Vagina (tissue), 2 donors: ENCODE data around the gene SLC35F1. TPM values are rescaled to one million over a fixed set of nuclear protein-coding genes. Genes with fewer than 3 reads are reported as not detected.

Source experiments
- DNase-seq, 2 donors: peaks; one replicate each; pipeline ENCODE4 v3.0.0-alpha.2; 2017; ENCODE audit errors: extremely low spot score in 2 of 2
- H3K27ac ChIP-seq: fragments of 200-600 bp; sonication (generic); one replicate; pipeline ENCODE4 v1.5.1; 2019
- H3K27me3 ChIP-seq: fragments of 200-600 bp; sonication (generic); one replicate; pipeline ENCODE4 v1.5.1; 2019
- H3K36me3 ChIP-seq, 2 donors: fragments of 200-600 bp; sonication (generic); one replicate each; pipeline ENCODE4 v1.5.1; 2017 to 2019
- H3K4me1 ChIP-seq: fragments of 200-600 bp; sonication (generic); one replicate; pipeline ENCODE4 v1.5.1; 2019
- H3K4me3 ChIP-seq, 2 donors: fragments of 200-600 bp; sonication (generic); 1 replicate in 1 of 2; 2 replicates in 1 of 2; pipeline ENCODE4 v1.5.1; 2016 to 2019
- H3K9me3 ChIP-seq: fragments of 200-600 bp; sonication (generic); one replicate; pipeline ENCODE4 v1.5.1; 2019
- CTCF ChIP-seq, 3 experiments: fragments of 450-650 bp in 2 of 3; fragments of 200-600 bp in 1 of 3; sonication (generic) in 1 of 3; IDR thresholded peaks; one replicate each; pipeline ENCODE4 v1.5.1; 2017 to 2019; ENCODE audit warnings: antibody characterized with exemption in 3 of 3, mild to moderate bottlenecking in 2 of 3, moderate library complexity in 2 of 3
- POLR2A ChIP-seq, 2 donors: fragments of 450-650 bp; IDR thresholded peaks; one replicate each; pipeline ENCODE4 v1.6.1; 2017; ENCODE audit warnings: antibody characterized with exemption in 2 of 2, mild to moderate bottlenecking in 2 of 2, moderate library complexity in 2 of 2
- POLR2AphosphoS5 ChIP-seq, 2 donors: sonication (generic); formaldehyde crosslinking; IDR thresholded peaks; one replicate each; pipeline ENCODE4 v1.9.0; 2017; ENCODE audit warnings: antibody characterized with exemption in 2 of 2, mild to moderate bottlenecking in 2 of 2, low read depth in 1 of 2; ENCODE audit not compliant: insufficient read depth in 1 of 2
- intact Hi-C: fragments of 100-400 bp; cut with DNase I; formaldehyde crosslinking; loops from one replicate; pipeline ENCODE4 v1.15.1; 2023
- total RNA-seq: library from RNA; depleted of rRNA; stranded (reverse); fragments of >200 nt; gene quantifications from one replicate; pipeline ENCODE4 v1.2.3, GENCODE V29; 2016

Gene SLC35F1
- total RNA-seq, 1 donor from 2014 or later: 2.7 TPM

GRCh38 chr6:118335325-118335816 is 428.3 kb downstream of the SLC35F1 start:
- TF ChIP-seq POLR2AphosphoS5 (IDR thresholded peaks at IDR 0.05; ENCODE audit: insufficient read depth in 1 of 2, low read depth in 1 of 2) (no peak), CTCF (IDR thresholded peaks at IDR 0.05) (no peak), POLR2A (IDR thresholded peaks at IDR 0.05) (no peak)
- no peaks in the 10 kb centered on the region for H3K27me3 ChIP-seq
- no peak for DNase-seq

GRCh38 chr6:118344014-118344670 is 437.1 kb downstream of the SLC35F1 start:
- no peak for TF ChIP-seq POLR2AphosphoS5 (IDR thresholded peaks at IDR 0.05; ENCODE audit: insufficient read depth in 1 of 2, low read depth in 1 of 2)
- no peak for TF ChIP-seq CTCF (IDR thresholded peaks at IDR 0.05)
- no peak for TF ChIP-seq POLR2A (IDR thresholded peaks at IDR 0.05)
- H3K36me3 ChIP-seq: no peaks in the 10 kb centered on the region
- no peaks in the 10 kb centered on the region for H3K4me1 ChIP-seq
- intact Hi-C loops: no loop called here
- no peak overlapping the region for H3K27ac ChIP-seq
- DNase-seq: no peak
- H3K9me3 ChIP-seq: no peaks in the 10 kb centered on the region
- H3K27me3 ChIP-seq: no peaks in the 10 kb centered on the region
- no peak overlapping the region for H3K4me3 ChIP-seq

More at GRCh38 chr6:118335325-118335816, 428.3 kb downstream of the SLC35F1 start:
- Histone ChIP-seq H3K36me3 (no peaks in the 10 kb centered on the region), H3K9me3 (no peaks in the 10 kb centered on the region), H3K27ac (no peak overlapping the region), H3K4me3 (no peak overlapping the region), H3K4me1 (no peaks in the 10 kb centered on the region)
- intact Hi-C loops: no loop called here

GRCh38 chr6:118350881-118351430 is 443.9 kb downstream of the SLC35F1 start:
- Histone ChIP-seq H3K4me1 (no peaks in the 10 kb centered on the region), H3K27ac (no peak overlapping the region), H3K36me3 (no peaks in the 10 kb centered on the region), H3K27me3 (no peaks in the 10 kb centered on the region), H3K4me3 (no peak overlapping the region), H3K9me3 (no peaks in the 10 kb centered on the region)
- intact Hi-C loops: no loop called here
- TF ChIP-seq POLR2AphosphoS5 (IDR thresholded peaks at IDR 0.05; ENCODE audit: insufficient read depth in 1 of 2, low read depth in 1 of 2) (no peak), CTCF (IDR thresholded peaks at IDR 0.05) (no peak)
- DNase-seq: no peak

GRCh38 chr6:118353564-118353963 is 446.5 kb downstream of the SLC35F1 start:
- H3K9me3 ChIP-seq: no peaks in the 10 kb centered on the region
- no peak overlapping the region for H3K4me3 ChIP-seq
- no peaks in the 10 kb centered on the region for H3K36me3 ChIP-seq
- no peaks in the 10 kb centered on the region for H3K4me1 ChIP-seq
- intact Hi-C loops: no loop called here
- no peak for TF ChIP-seq POLR2AphosphoS5 (IDR thresholded peaks at IDR 0.05; ENCODE audit: insufficient read depth in 1 of 2, low read depth in 1 of 2)
- no peak for TF ChIP-seq CTCF (IDR thresholded peaks at IDR 0.05)
- no peak for TF ChIP-seq POLR2A (IDR thresholded peaks at IDR 0.05)
- H3K27ac ChIP-seq: no peak overlapping the region
- H3K27me3 ChIP-seq: no peaks in the 10 kb centered on the region
- DNase-seq: no peak

- Histone ChIP-seq H3K36me3 (no peaks in the 10 kb centered on the region), H3K9me3 (no peaks in the 10 kb centered on the region), H3K27me3 (no peaks in the 10 kb centered on the region), H3K4me1 (no peaks in the 10 kb centered on the region), H3K27ac (no peak overlapping the region), H3K4me3 (no peak overlapping the region)
- intact Hi-C loops: no loop called here
- DNase-seq: no peak
- no peak for TF ChIP-seq POLR2A (IDR thresholded peaks at IDR 0.05)
- no peak for TF ChIP-seq CTCF (IDR thresholded peaks at IDR 0.05)
- TF ChIP-seq POLR2AphosphoS5 (IDR thresholded peaks at IDR 0.05; ENCODE audit: insufficient read depth in 1 of 2, low read depth in 1 of 2): no peak
Measured at GRCh38 chr6:118354641-118355040, 447.6 kb downstream of the SLC35F1 start.
